ENCODE measurements around the gene SNAP29. TPM values are rescaled to one million over a fixed set of nuclear protein-coding genes. Genes with fewer than 3 reads are reported as not detected.

Gene SNAP29
- total RNA-seq, 1 experiment from 2014 or later, result 17.2 TPM

Other genes with a start within 250 kb of the SNAP29 start
- not detected in 2 replicates for gene SERPIND1, start 84.9 kb upstream of the SNAP29 start, total RNA-seq (2014; rRNA removed; shearing (Covaris generic))
- 24.9 and 29.6 TPM in 2 replicates for gene PI4KA, start 196 bp upstream of the SNAP29 start, total RNA-seq (2014; rRNA removed; shearing (Covaris generic))
- gene CRKL, start 58.4 kb downstream of the SNAP29 start, total RNA-seq (2014; rRNA removed; shearing (Covaris generic)), result 49.0 and 53.9 TPM in 2 replicates
- gene AIFM3, start 108.2 kb downstream of the SNAP29 start, total RNA-seq (2014; rRNA removed; shearing (Covaris generic)), result not detected in 2 replicates
- 15.9 and 21.9 TPM in 2 replicates for gene LZTR1, start 123.3 kb downstream of the SNAP29 start, total RNA-seq (2014; rRNA removed; shearing (Covaris generic))
- gene THAP7, start 143.1 kb downstream of the SNAP29 start, total RNA-seq (2014; rRNA removed; shearing (Covaris generic)), result 49.0 and 51.1 TPM in 2 replicates
- gene P2RX6, start 156.2 kb downstream of the SNAP29 start, total RNA-seq (2014; rRNA removed; shearing (Covaris generic)), result 0.05 and 0.16 TPM in 2 replicates
- not detected in 2 replicates for gene SLC7A4, start 173.6 kb downstream of the SNAP29 start, total RNA-seq (2014; rRNA removed; shearing (Covaris generic))
- not detected in 2 replicates for gene LRRC74B, start 186.9 kb downstream of the SNAP29 start, total RNA-seq (2014; rRNA removed; shearing (Covaris generic))